HepG2 (cell line): Measurements from ENCODE around the gene POLA1. TPM values are rescaled to one million over a fixed set of nuclear protein-coding genes. Genes with fewer than 3 reads are reported as not detected.

Source experiments
- ATAC-seq: fragments of 200-7000 bp; cut with Tn5 transposase; 3 replicates; pipeline ENCODE4 v1.9.1; 2020; ENCODE audit warnings: mild to moderate bottlenecking, moderate library complexity
- BruUV-seq: library from RNA; stranded (reverse); fragments of 400-500 nt; replicated peaks from 2 replicates; lab custom pipeline; 2021; lab: Mats Ljungman, UMichigan
- CTCF ChIA-PET: fragments of 300-600 bp; formaldehyde crosslinking; extraction: SDS; loops from one replicate; lab custom pipeline; 2021; ENCODE audit warnings: low total read pairs, inconsistent platforms, low intra/inter-chr PET ratio; lab: Yijun Ruan, JAX
- POLR2A ChIA-PET: fragments of 350-600 bp; sonication (Branson Sonifier 250); formaldehyde crosslinking; loops from one replicate; lab custom pipeline; 2020; ENCODE audit warnings: antibody characterized with exemption, inconsistent platforms; lab: Yijun Ruan, JAX
- DNase-seq: peaks from one replicate; pipeline ENCODE4 v3.0.0-alpha.2; 2015; ENCODE audit warnings: low spot score
- FAIRE-seq: peaks from 3 replicates; lab custom pipeline; 2011; peaks lifted over from hg19 to GRCh38; lab: Jason Lieb, UNC
- H2AFZ ChIP-seq: one replicate; pipeline ENCODE4 v1.6.1; 2011; ENCODE audit warnings: low read length, inconsistent platforms
- H3K27ac ChIP-seq: fragments of 300-600 bp; 3 replicates; pipeline ENCODE4 v1.8.0; 2011; ENCODE audit warnings: mixed run types, mild to moderate bottlenecking, mixed read lengths, low read length, inconsistent platforms; ENCODE audit not compliant: insufficient read depth; ENCODE audit errors: extremely low read length
- H3K27me3 ChIP-seq, 2 experiments: fragments of 200-600 bp in 1 of 2; 2 replicates in 1 of 2; 3 replicates in 1 of 2; pipeline versions ENCODE4 v1.6.0 to v1.8.0; 2011; ENCODE audit warnings: low read length in 2 of 2, mild to moderate bottlenecking in 2 of 2, moderate library complexity in 2 of 2, inconsistent platforms in 1 of 2; ENCODE audit not compliant: insufficient read depth in 2 of 2, control insufficient read depth in 1 of 2
- H3K36me3 ChIP-seq, 2 experiments: fragments of 200-600 bp in 1 of 2; replicated peaks in 1 of 2; 2 replicates in 1 of 2; 3 replicates in 1 of 2; pipeline versions ENCODE4 v1.5.1 to v1.8.0; 2011; ENCODE audit warnings: low read length in 2 of 2, inconsistent platforms in 1 of 2; ENCODE audit not compliant: insufficient read depth in 2 of 2, control insufficient read depth in 1 of 2
- H3K4me1 ChIP-seq: 2 replicates; pipeline ENCODE4 v1.5.1; 2012; ENCODE audit warnings: low read length, inconsistent platforms; ENCODE audit not compliant: insufficient read depth
- H3K4me2 ChIP-seq: 2 replicates; pipeline ENCODE4 v1.6.0; 2011; ENCODE audit warnings: low read depth, low read length, inconsistent platforms
- H3K4me3 ChIP-seq, 3 experiments: fragments of 200-600 bp in 1 of 3; sonication (generic), shearing (Covaris generic) in 1 of 3; replicated peaks in 1 of 3; 2 replicates each; pipeline ENCODE4 v1.5.1; 2011 to 2016; ENCODE audit warnings: low read length in 3 of 3, inconsistent platforms in 2 of 3, low read depth in 2 of 3, mild to moderate bottlenecking in 2 of 3, control low read depth in 1 of 3, mixed read lengths in 1 of 3; ENCODE audit not compliant: insufficient read depth in 1 of 3
- H3K79me2 ChIP-seq: one replicate; pipeline ENCODE4 v1.6.1; 2011; ENCODE audit warnings: low read length, inconsistent platforms; ENCODE audit not compliant: insufficient read depth
- H3K9ac ChIP-seq: 2 replicates; pipeline ENCODE4 v1.6.0; 2011; ENCODE audit warnings: mild to moderate bottlenecking, low read depth, low read length, inconsistent platforms; ENCODE audit not compliant: insufficient read depth
- H3K9me3 ChIP-seq: 2 replicates; pipeline ENCODE4 v1.5.1; 2012; ENCODE audit warnings: mild to moderate bottlenecking, low read length
- H4K20me1 ChIP-seq: 2 replicates; pipeline ENCODE4 v1.6.0; 2011; ENCODE audit warnings: inconsistent platforms, mild to moderate bottlenecking, low read length, moderate library complexity; ENCODE audit not compliant: insufficient read depth
- ARNTL ChIP-seq: sonication (generic); formaldehyde crosslinking; IDR thresholded peaks from 2 replicates; pipeline ENCODE4 v1.4.0; 2020; ENCODE audit warnings: mild to moderate bottlenecking, missing genetic modification reagents
- CBX5 ChIP-seq: sonication (generic); formaldehyde crosslinking; IDR thresholded peaks from 2 replicates; pipeline ENCODE4 v1.4.0; 2020; ENCODE audit warnings: missing genetic modification reagents, borderline replicate concordance
- DDIT3 ChIP-seq: sonication (generic); formaldehyde crosslinking; IDR thresholded peaks from 2 replicates; pipeline ENCODE4 v1.4.0; 2020; ENCODE audit warnings: mild to moderate bottlenecking, missing genetic modification reagents
- FLYWCH1 ChIP-seq: sonication (generic); formaldehyde crosslinking; IDR thresholded peaks from 2 replicates; pipeline ENCODE4 v1.8.1; 2023; ENCODE audit warnings: mild to moderate bottlenecking, missing genetic modification reagents
- GATAD1 ChIP-seq: IDR thresholded peaks from 2 replicates; pipeline ENCODE4 v1.6.1; 2016; ENCODE audit warnings: missing genetic modification reagents, missing compliant biosample characterization
- HMGXB4 ChIP-seq, 2 experiments: sonication (generic) in 1 of 2; formaldehyde crosslinking in 1 of 2; IDR thresholded peaks; 2 replicates each; pipeline versions ENCODE4 v1.4.0 to v1.6.1; 2018 to 2020; ENCODE audit warnings: missing genetic modification reagents in 2 of 2, borderline replicate concordance in 1 of 2, low read depth in 1 of 2, mild to moderate bottlenecking in 1 of 2, missing biosample characterization in 1 of 2
- KLF11 ChIP-seq: IDR thresholded peaks from 2 replicates; pipeline ENCODE4 v1.6.1; 2016; ENCODE audit warnings: missing compliant biosample characterization
- MBNL3 ChIP-seq: fragments of 250-450 bp; sonication (Bioruptor Pico); conservative IDR thresholded peaks from 2 replicates; pipeline ENCODE4 v1.8.0; 2022; ENCODE audit warnings: mild to moderate bottlenecking, inconsistent platforms
- RFX1 ChIP-seq: fragments of 450-650 bp; IDR thresholded peaks from 2 replicates; pipeline ENCODE4 v1.6.1; 2017
- TEF ChIP-seq: sonication (generic); formaldehyde crosslinking; IDR thresholded peaks from 2 replicates; pipeline ENCODE4 v1.5.0; 2020; ENCODE audit warnings: missing genetic modification reagents
- USF2 ChIP-seq, 2 experiments: sonication (generic) in 1 of 2; formaldehyde crosslinking in 1 of 2; IDR thresholded peaks; 2 replicates each; pipeline versions ENCODE4 v1.5.1 to v1.6.1; 2011 to 2020; ENCODE audit warnings: borderline replicate concordance in 1 of 2, low read depth in 1 of 2, low read length in 1 of 2, mild to moderate bottlenecking in 1 of 2, missing genetic modification reagents in 1 of 2, moderate library complexity in 1 of 2
- ZEB1 ChIP-seq: IDR thresholded peaks from 2 replicates; pipeline ENCODE4 v1.6.1; 2012; ENCODE audit warnings: mild to moderate bottlenecking, low read depth, inconsistent platforms; ENCODE audit not compliant: insufficient replicate concordance
- ZNF547 ChIP-seq: sonication (generic); formaldehyde crosslinking; IDR thresholded peaks from 2 replicates; pipeline ENCODE4 v1.5.1; 2020; ENCODE audit warnings: mild to moderate bottlenecking, missing genetic modification reagents
- ZNF772 ChIP-seq: sonication (generic); formaldehyde crosslinking; IDR thresholded peaks from 2 replicates; pipeline ENCODE4 v1.5.0; 2020; ENCODE audit warnings: mild to moderate bottlenecking, missing genetic modification reagents
- WGBS: methylation state at CpG from one replicate; pipeline ENCODE4 v1.1.6; 2017; ENCODE audit warnings: low lambda C conversion rate; 5-methylcytosine and 5-hydroxymethylcytosine counted together
- in situ Hi-C: cut with HindIII; loops from 2 replicates; pipeline ENCODE4 v1.10.0; 2017; ENCODE audit warnings: low pct_unique_long_range_greater_than_20kb; ENCODE audit not compliant: extremely low pct_ligation_motif_present
- intact Hi-C: fragments of 100-400 bp; cut with micrococcal nuclease; formaldehyde crosslinking; loops from one replicate; pipeline ENCODE4 v1.10.0; 2022; ENCODE audit not compliant: unreplicated experiment
- polyA plus RNA-seq, 8 experiments: library from polyadenylated mRNA; depleted of rRNA in 3 of 8; stranded (reverse) in 7 of 8; unstranded in 1 of 8; fragments of >200 nt; fragmentation: Illumina TruSeq in 4 of 8; extraction: Trizol in 4 of 8; gene quantifications; 2 replicates each; pipeline versions ENCODE4 v1.2.1 to v1.2.3, GENCODE V29; 2011 to 2016; ENCODE audit warnings: low read depth in 4 of 8, missing spikeins in 1 of 8, mixed read lengths in 1 of 8; ENCODE audit not compliant: insufficient read depth in 1 of 8
- total RNA-seq, 5 experiments: library from RNA; depleted of rRNA; stranded (reverse); fragments of >200 nt; fragmentation: Illumina TruSeq; extraction: Trizol; gene quantifications; 2 replicates each; pipeline ENCODE4 v1.2.3, GENCODE V29; 2016; ENCODE audit warnings: low read depth in 1 of 5

Gene POLA1
- total and polyA plus RNA-seq, 2 of the 13 experiments (the other 11 are each of a cell fraction or from before 2014, with no cell fraction given), result 3.3 to 26.5 TPM

- TF ChIP-seq TEF (CRISPR knock-in tag) (no peak), ZEB1 (no peak), ZNF547 (CRISPR knock-in tag) (no peak), MBNL3 (CRISPR knock-in tag) (no peak), HMGXB4 (CRISPR knock-in tag; IDR thresholded peaks at IDR 0.05; ENCODE audit: borderline replicate concordance in 1 of 2, low read depth in 1 of 2) (no peak), KLF11 (CRISPR knock-in tag) (no peak), ARNTL (CRISPR knock-in tag) (no peak), RFX1 (no peak), ZNF772 (no peak), DDIT3 (CRISPR knock-in tag) (no peak)
Measured at GRCh38 chrX:24902806-24903205, 209.1 kb downstream of the POLA1 start (continued).

- Histone ChIP-seq H3K4me2 (no peak overlapping the region), H2AFZ (no peak overlapping the region), H3K9me3 (no peaks in the 10 kb centered on the region), H3K4me1 (no peaks in the 10 kb centered on the region), H3K27me3 (no peaks in the 10 kb centered on the region), H3K4me3 (no peak overlapping the region), H3K27ac (no peak overlapping the region), H4K20me1 (no peaks in the 10 kb centered on the region), H3K79me2 (no peaks in the 10 kb centered on the region), H3K36me3 (no peaks in the 10 kb centered on the region; a peak in 1 of 5 replicates), H3K9ac (no peak overlapping the region)
- POLR2A ChIA-PET, result no interaction called here
- BruUV-seq, result no TSS peak
- intact Hi-C loops, result no loop called here
- DNase-seq (no peak), ATAC-seq (no peak), FAIRE-seq (no peak)
- in situ Hi-C loops, result no loop called here
- 94% methylated on average over 3 of the region's 3 CpGs for whole genome bisulfite sequencing
- CTCF ChIA-PET, result no interaction called here
- TF ChIP-seq USF2 (IDR thresholded peaks at IDR 0.05; ENCODE audit: low read depth, low read length) (no peak), USF2 (CRISPR knock-in tag; IDR thresholded peaks at IDR 0.05; ENCODE audit: borderline replicate concordance) (no peak), FLYWCH1 (no peak), CBX5 (CRISPR knock-in tag) (no peak), GATAD1 (CRISPR knock-in tag) (no peak)
Measured at GRCh38 chrX:24918715-24919114, 225.0 kb downstream of the POLA1 start.
